Ishikawa (cell line): Measurements from ENCODE around the gene ABHD11.

Source experiments
- CEBPB ChIP-seq: IDR thresholded peaks from 2 replicates; pipeline ENCODE4 v1.6.1; 2012
- CREB1 ChIP-seq: IDR thresholded peaks from 2 replicates; pipeline ENCODE4 v1.6.1; 2012; ENCODE audit warnings: low read depth
- EGR1 ChIP-seq: IDR thresholded peaks from 2 replicates; pipeline ENCODE4 v1.6.1; 2012
- EP300 ChIP-seq: IDR thresholded peaks from 2 replicates; pipeline ENCODE4 v1.6.1; 2012; ENCODE audit warnings: borderline replicate concordance
- FOXM1 ChIP-seq: IDR thresholded peaks from 2 replicates; pipeline ENCODE4 v1.6.1; 2012; ENCODE audit warnings: low read depth, borderline replicate concordance
- MAX ChIP-seq: IDR thresholded peaks from 2 replicates; pipeline ENCODE4 v1.6.1; 2012
- NFIC ChIP-seq: IDR thresholded peaks from 2 replicates; pipeline ENCODE4 v1.6.1; 2012
- RAD21 ChIP-seq: IDR thresholded peaks from 2 replicates; pipeline ENCODE4 v1.6.1; 2012; ENCODE audit warnings: low read depth
- REST ChIP-seq: IDR thresholded peaks from 2 replicates; pipeline ENCODE4 v1.6.1; 2012; ENCODE audit warnings: low read depth, mild to moderate bottlenecking
- TAF1 ChIP-seq: IDR thresholded peaks from 2 replicates; pipeline ENCODE4 v1.6.1; 2012; ENCODE audit warnings: low read depth, mild to moderate bottlenecking
- TCF12 ChIP-seq: IDR thresholded peaks from 2 replicates; pipeline ENCODE4 v1.6.1; 2012; ENCODE audit warnings: low read depth
- TEAD4 ChIP-seq: IDR thresholded peaks from 2 replicates; pipeline ENCODE4 v1.6.1; 2012
- USF1 ChIP-seq: IDR thresholded peaks from 2 replicates; pipeline ENCODE4 v1.6.1; 2012
- YY1 ChIP-seq: IDR thresholded peaks from 2 replicates; pipeline ENCODE4 v1.6.1; 2012; ENCODE audit warnings: low read depth
- ZBTB7A ChIP-seq: IDR thresholded peaks from 2 replicates; pipeline ENCODE4 v1.6.1; 2012; ENCODE audit warnings: low read depth

The ABHD11 gene

GRCh38 chr7:73749931-73750776 is 11.6 kb upstream of the ABHD11 start:
- TF ChIP-seq YY1 (no peak), ZBTB7A (no peak), RAD21 (no peak), EP300 (no peak), TEAD4 (no peak), EGR1 (no peak), CEBPB (no peak), FOXM1 (no peak), NFIC (no peak), MAX (no peak), TAF1 (no peak), USF1 (no peak), TCF12 (no peak), CREB1 (no peak), REST (no peak)

- TF ChIP-seq TEAD4 (peak; percentile 56), TCF12 (peak; percentile 89), TAF1 (no peak), MAX (peak; percentile 16; the same call in 1 of the 2 replicates), RAD21 (peak; percentile 13; the same call in 1 of the 2 replicates), FOXM1 (peak; percentile 66; the same call in 1 of the 2 replicates), CEBPB (peak; percentile 72), REST (no peak), YY1 (no peak), EP300 (peak; percentile 81), ZBTB7A (no peak), NFIC (peak; percentile 86), USF1 (no peak; the same call in 1 of the 2 replicates), CREB1 (no peak), EGR1 (no peak)
Measured at GRCh38 chr7:73746378-73746777, 7.8 kb upstream of the ABHD11 start.

- no peak for TF ChIP-seq CREB1
- peak; percentile 99 for TF ChIP-seq NFIC
- TF ChIP-seq FOXM1: peak; percentile 93
- TF ChIP-seq RAD21: peak; percentile 23; the same call in 1 of the 2 replicates
- peak; percentile 76 for TF ChIP-seq MAX
- peak; percentile 94; the same call in 1 of the 2 replicates for TF ChIP-seq ZBTB7A
- TF ChIP-seq EGR1: no peak; the same call in 1 of the 2 replicates
- TF ChIP-seq TAF1: peak; percentile 49; the same call in 1 of the 2 replicates
- TF ChIP-seq EP300: peak; percentile 99
- peak; percentile 100 for TF ChIP-seq TCF12
- peak; percentile 99 for TF ChIP-seq USF1
- no peak for TF ChIP-seq REST
- TF ChIP-seq YY1: peak; percentile 50; the same call in 1 of the 2 replicates
- TF ChIP-seq TEAD4: peak; percentile 98
- TF ChIP-seq CEBPB: peak; percentile 75
Measured at GRCh38 chr7:73742753-73743641, 4.4 kb upstream of the ABHD11 start.
